ENCODE data around the gene GDNF. TPM values are rescaled to one million over a fixed set of nuclear protein-coding genes. Genes with fewer than 3 reads are reported as not detected.

GDNF gene
- total RNA-seq, 1 experiment from 2014 or later: not detected

DNA sequence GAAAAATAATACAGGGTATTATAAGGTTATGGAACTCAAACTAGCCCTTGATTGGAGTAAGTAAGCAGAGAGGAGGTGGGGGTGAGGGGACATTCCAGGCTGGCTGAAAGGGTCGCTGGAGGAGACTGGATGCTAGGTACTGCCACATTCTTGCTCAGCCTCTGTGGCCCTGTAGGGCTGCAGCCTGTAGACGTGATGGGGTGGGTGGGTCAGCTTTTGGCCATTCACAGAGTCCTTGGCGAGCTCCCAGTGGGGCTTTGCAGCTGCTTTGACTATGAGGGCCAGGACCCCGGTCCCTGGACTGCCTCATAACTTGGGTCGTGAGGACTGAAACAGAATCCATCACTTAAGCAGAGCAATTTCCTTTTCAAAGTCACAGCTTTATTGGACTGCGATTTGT, 4.2 kb upstream of the GDNF start:
- no peaks in the 10 kb centered on the region for H3K4me1 ChIP-seq (ENCODE audit: control insufficient read depth, insufficient read depth, low read length)
- ChIA-PET CTCF (interaction anchor here (0.6 kb wide), 1 partner anchor 230 kb away, joined by 4 read pairs; no protein-coding TSS in a partner anchor), POLR2A (no interaction called here)
- no peaks in the 10 kb centered on the region for H3K36me3 ChIP-seq (ENCODE audit: control insufficient read depth, insufficient read depth, low read length)
- no peak for DNase-seq (ENCODE audit: low read depth, low spot score)
- no TSS peak for BruUV-seq (replicated peaks)
- H3K4me3 ChIP-seq (ENCODE audit: low read depth in 2 of 2, low read length in 2 of 2): no peak overlapping the region
- H3K27me3 ChIP-seq (ENCODE audit: control insufficient read depth, insufficient read depth, low read length): peaks cover 6% of the 10 kb centered on the region; the same call in 1 of the 2 replicates
- no peaks in the 10 kb centered on the region for H3K9me3 ChIP-seq (ENCODE audit: control insufficient read depth, insufficient read depth, low read depth, low read length)
- no peak for ATAC-seq
- no peak overlapping the region for H3K27ac ChIP-seq (ENCODE audit: low read length)
- in situ Hi-C loops (cut with HindIII; ENCODE audit: low pct_unique_long_range_greater_than_20kb, low sequenced_read_pairs): no loop called here
- TF ChIP-seq TCF7L2 (IDR thresholded peaks at IDR 0.05; ENCODE audit: low read depth, low read length) (no peak), SIN3A (IDR thresholded peaks at IDR 0.05; ENCODE audit: borderline replicate concordance, insufficient read depth, low read depth, low read length) (no peak), POLR2AphosphoS5 (IDR thresholded peaks at IDR 0.05; ENCODE audit: low read depth, low read length) (no peak)
- TF ChIP-seq, protein P1, sequence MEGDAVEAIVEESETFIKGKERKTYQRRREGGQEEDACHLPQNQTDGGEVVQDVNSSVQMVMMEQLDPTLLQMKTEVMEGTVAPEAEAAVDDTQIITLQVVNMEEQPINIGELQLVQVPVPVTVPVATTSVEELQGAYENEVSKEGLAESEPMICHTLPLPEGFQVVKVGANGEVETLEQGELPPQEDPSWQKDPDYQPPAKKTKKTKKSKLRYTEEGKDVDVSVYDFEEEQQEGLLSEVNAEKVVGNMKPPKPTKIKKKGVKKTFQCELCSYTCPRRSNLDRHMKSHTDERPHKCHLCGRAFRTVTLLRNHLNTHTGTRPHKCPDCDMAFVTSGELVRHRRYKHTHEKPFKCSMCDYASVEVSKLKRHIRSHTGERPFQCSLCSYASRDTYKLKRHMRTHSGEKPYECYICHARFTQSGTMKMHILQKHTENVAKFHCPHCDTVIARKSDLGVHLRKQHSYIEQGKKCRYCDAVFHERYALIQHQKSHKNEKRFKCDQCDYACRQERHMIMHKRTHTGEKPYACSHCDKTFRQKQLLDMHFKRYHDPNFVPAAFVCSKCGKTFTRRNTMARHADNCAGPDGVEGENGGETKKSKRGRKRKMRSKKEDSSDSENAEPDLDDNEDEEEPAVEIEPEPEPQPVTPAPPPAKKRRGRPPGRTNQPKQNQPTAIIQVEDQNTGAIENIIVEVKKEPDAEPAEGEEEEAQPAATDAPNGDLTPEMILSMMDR (IDR thresholded peaks at IDR 0.05): no peak
- TF ChIP-seq, protein P2, sequence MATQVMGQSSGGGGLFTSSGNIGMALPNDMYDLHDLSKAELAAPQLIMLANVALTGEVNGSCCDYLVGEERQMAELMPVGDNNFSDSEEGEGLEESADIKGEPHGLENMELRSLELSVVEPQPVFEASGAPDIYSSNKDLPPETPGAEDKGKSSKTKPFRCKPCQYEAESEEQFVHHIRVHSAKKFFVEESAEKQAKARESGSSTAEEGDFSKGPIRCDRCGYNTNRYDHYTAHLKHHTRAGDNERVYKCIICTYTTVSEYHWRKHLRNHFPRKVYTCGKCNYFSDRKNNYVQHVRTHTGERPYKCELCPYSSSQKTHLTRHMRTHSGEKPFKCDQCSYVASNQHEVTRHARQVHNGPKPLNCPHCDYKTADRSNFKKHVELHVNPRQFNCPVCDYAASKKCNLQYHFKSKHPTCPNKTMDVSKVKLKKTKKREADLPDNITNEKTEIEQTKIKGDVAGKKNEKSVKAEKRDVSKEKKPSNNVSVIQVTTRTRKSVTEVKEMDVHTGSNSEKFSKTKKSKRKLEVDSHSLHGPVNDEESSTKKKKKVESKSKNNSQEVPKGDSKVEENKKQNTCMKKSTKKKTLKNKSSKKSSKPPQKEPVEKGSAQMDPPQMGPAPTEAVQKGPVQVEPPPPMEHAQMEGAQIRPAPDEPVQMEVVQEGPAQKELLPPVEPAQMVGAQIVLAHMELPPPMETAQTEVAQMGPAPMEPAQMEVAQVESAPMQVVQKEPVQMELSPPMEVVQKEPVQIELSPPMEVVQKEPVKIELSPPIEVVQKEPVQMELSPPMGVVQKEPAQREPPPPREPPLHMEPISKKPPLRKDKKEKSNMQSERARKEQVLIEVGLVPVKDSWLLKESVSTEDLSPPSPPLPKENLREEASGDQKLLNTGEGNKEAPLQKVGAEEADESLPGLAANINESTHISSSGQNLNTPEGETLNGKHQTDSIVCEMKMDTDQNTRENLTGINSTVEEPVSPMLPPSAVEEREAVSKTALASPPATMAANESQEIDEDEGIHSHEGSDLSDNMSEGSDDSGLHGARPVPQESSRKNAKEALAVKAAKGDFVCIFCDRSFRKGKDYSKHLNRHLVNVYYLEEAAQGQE (IDR thresholded peaks at IDR 0.05; ENCODE audit: insufficient read depth in 1 of 2, low read depth in 2 of 2, low read length in 1 of 2): no peak
- intact Hi-C loops (cut with micrococcal nuclease; ENCODE audit: unreplicated experiment): no loop called here

DNA sequence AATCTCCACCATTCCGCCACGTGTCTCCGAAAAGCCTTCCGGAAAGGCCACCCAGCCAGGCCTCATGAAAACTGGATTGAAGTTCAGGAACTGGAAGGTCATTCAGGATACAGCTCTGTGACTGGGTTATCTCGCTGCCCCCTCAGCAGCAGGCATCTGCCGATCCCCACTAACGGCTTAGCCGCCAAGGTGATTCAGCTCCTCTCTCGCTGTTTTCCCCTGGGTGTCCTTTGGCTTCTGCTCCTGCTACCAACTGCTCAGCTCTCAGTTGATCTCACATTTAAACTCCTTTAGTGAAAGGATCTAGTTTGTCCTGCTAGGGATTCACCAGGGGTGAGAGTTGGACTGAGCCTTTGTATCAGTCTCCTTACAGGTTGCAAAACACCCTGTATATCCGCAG, 2.2 kb upstream of the GDNF start:
- Histone ChIP-seq H3K27ac (ENCODE audit: low read length) (no peak overlapping the region), H3K4me1 (ENCODE audit: control insufficient read depth, insufficient read depth, low read length) (peaks cover 13% of the 10 kb centered on the region), H3K27me3 (ENCODE audit: control insufficient read depth, insufficient read depth, low read length) (peaks cover 19% of the 10 kb centered on the region; the same call in 1 of the 2 replicates), H3K36me3 (ENCODE audit: control insufficient read depth, insufficient read depth, low read length) (no peaks in the 10 kb centered on the region), H3K9me3 (ENCODE audit: control insufficient read depth, insufficient read depth, low read depth, low read length) (no peaks in the 10 kb centered on the region), H3K4me3 (ENCODE audit: low read depth in 2 of 2, low read length in 2 of 2) (no peak overlapping the region)
- no peak for DNase-seq (ENCODE audit: low read depth, low spot score)
- in situ Hi-C loops (cut with HindIII; ENCODE audit: low pct_unique_long_range_greater_than_20kb, low sequenced_read_pairs) (no loop called here), intact Hi-C loops (cut with micrococcal nuclease; ENCODE audit: unreplicated experiment) (no loop called here)
- no peak for ATAC-seq
- CTCF ChIA-PET: no interaction called here
- TF ChIP-seq, protein P2 (IDR thresholded peaks at IDR 0.05; ENCODE audit: insufficient read depth in 1 of 2, low read depth in 2 of 2, low read length in 1 of 2): no peak
- TF ChIP-seq, protein P1 (IDR thresholded peaks at IDR 0.05): no peak
- no peak for TF ChIP-seq SIN3A (IDR thresholded peaks at IDR 0.05; ENCODE audit: borderline replicate concordance, insufficient read depth, low read depth, low read length)
- TF ChIP-seq TCF7L2 (IDR thresholded peaks at IDR 0.05; ENCODE audit: low read depth, low read length): no peak
- no peak for TF ChIP-seq POLR2AphosphoS5 (IDR thresholded peaks at IDR 0.05; ENCODE audit: low read depth, low read length)
- BruUV-seq (replicated peaks): no TSS peak
- POLR2A ChIA-PET: no interaction called here

Measured in Panc1 (cell line).